Activated T-cell treated with anti-CD3 and anti-CD28 coated beads, Interleukin-2, amount 50 U/mL, for 1 hour (primary cell): ENCODE results near the gene BMP8B.
"Not testable (repeated sequence)": the region's sequence is repeated elsewhere in the genome, so short reads cannot be mapped to it uniquely, and the experiment has no call there.

ENCODE experiments used
- DNase-seq: peaks from one replicate; pipeline ENCODE4 v3.0.0-alpha.2; 2020

Gene BMP8B

GRCh38 chr1:39776886-39777285 lies 11.8 kb downstream of the BMP8B start:
- no peak for DNase-seq

DNA sequence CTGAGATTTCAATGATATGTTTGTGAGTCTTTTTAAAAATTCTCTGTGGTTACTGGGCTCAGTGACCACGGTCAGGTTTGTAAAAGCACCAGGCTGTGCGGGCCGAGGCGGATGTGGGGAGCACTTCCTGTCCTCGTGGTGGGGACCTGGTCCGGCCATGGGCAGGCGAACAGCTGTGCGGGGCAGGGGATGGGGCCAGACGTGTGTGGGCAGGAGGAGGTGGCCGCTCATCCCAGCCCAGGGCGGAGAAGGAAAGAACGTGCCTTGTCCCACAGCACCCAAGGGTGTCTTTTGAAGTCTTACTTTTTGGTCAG lies 12.3 kb downstream of the BMP8B start:
- no peak for DNase-seq

- DNase-seq = not testable (repeated sequence)
These were observed 12.8 kb downstream of the BMP8B start for GRCh38 chr1:39775676-39776399.

DNA sequence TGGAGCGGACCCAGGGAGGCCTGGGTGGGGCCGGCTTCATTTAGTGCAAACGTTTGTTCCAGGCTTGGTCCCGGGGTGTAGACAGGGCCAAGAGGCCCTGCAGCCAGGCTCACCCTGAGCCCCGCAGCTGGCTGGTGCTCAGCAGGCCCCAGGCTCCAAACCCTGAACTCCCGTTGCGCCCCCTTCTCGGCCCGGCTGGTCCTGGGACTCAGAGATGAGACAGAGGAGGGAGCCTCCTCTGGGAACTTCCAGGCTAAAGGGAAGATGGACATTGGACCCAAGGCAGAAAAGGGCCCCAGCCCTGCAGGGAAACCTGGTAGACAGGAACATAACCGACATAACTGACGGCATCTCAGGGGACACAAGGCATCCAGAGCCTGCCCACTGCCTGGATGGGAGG lies 13.5 kb downstream of the BMP8B start:
- not testable (repeated sequence) for DNase-seq

- DNase-seq = not testable (repeated sequence)
These were observed 15.2 kb downstream of the BMP8B start for GRCh38 chr1:39773369-39773979.

DNA sequence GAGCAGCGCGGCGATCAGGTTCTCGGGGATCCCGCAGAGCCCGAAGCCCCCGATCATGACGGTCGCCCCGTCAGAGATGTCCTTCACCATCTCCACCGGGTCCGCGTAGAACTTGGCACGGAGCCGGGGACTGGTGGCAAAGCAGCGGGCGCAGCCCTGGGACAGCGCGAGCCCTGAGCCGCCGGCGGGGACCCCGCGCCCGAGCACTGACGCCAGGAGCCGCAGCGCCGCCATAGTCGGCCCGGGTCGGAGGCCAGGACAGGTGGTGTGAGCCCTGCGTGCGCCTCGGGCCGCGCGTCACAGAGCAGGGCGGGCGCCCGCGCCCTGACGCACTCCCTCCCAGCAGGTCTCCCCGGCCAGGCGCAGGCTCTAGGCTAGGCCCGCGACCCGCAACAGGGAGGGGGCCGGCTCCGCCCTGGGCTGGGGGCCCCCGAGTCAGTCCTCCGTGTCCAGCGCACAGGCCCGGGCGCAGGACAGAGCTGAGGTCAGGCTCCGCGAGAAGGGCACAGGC lies 17.6 kb downstream of the BMP8B start, which contains the start of gene OXCT2:
Gene OXCT2, minus strand, starts transcription at position 327 of the 511 bp plus-strand sequence. Its CDS starts 93 bp downstream, at position 234.
- DNase-seq = not testable (repeated sequence)

- DNase-seq = not testable (repeated sequence)
These were observed 18.3 kb downstream of the BMP8B start for GRCh38 chr1:39770100-39771021.

DNA sequence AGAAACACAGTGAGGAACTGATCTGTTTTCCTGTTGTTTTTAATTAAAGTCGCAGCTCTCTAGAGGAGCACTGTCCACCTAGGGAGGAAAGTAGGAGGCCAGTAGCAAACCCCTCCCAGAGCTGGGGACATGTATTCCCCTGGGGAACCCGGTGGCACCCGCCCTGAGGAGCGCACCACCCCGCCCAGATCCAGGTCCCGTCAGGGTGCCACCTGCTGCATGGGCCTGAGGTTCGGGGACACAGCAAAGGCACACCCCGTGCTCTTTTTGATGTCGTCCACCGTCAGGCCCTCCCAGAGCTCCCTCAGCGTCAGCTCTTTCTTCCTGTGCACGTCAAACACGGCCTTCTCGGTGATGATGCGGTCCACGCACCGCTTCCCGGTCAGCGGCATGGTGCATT lies 19.2 kb downstream of the BMP8B start:
- not testable (repeated sequence) for DNase-seq

DNA sequence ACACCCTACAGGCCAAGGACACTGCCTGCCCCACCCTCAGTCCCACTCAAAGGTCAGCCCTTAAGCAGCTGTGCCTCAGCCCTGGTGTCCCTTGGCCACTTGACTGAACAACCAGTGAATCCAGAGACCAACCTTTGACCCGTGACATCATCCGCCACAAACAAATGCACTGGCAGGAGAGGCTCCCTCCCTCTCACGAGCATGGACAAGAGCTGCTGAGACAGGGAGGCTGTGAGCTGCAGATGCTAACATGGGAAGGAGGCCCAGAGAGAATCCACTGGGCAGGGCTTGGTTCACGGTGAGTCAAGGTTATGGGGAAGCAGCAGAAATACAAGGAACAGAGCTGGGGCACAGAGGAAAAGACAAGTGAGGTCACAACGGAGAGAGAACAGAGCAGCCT lies 22.2 kb downstream of the BMP8B start:
- DNase-seq = not testable (repeated sequence)

GRCh38 chr1:39764512-39764911 lies 24.2 kb downstream of the BMP8B start:
- DNase-seq = not testable (repeated sequence)

- DNase-seq = not testable (repeated sequence)
These were observed 24.9 kb downstream of the BMP8B start for GRCh38 chr1:39763619-39764374.

DNA sequence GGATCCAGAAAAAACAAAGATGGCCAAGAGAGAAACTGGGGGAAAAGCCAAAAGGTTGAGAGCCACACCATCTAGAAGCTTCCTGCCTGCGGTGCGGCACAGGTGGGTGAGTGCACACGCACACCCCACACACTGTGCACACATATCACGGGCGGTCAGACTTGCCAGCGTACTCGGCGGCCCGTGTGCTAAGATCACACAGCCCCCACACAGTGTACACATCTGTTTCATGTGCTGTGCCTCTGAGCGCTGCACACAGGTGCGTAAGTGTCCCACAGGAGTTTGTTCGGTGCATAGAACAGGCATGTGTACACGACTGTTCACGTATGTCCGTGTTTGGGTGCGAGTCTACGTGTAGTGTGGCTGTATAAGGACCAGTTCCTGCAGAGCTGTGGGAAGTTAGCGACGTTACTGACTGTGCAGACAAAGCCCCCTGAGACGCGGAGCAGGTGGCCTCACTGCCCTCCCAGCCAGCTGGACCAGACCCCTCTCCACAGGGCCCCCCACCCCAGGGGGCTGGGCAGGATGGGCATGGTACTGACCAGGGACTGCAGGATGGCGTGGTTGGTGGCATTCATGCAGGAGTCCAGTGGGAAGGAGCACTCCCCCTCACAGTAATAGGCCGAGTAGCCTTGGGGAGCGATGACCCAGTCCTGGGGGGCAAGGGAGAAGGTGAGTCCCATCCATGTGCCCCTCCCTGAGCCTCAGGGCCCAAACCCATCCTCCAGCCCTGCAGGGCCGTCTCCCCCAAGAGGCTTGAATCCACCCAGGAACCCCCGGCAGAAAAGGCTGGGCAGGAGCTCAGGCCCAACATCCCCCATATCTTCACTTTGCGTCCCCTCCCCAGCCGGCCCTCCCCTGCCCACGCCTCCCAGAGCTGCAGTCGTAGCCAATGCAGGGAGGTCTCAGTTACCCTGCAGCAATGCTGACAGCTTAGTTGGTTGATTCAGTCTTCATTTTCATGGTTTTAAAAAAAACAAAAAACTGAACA lies 25.8 kb downstream of the BMP8B start:
- no peak for DNase-seq

GRCh38 chr1:39761557-39762260 lies 27.0 kb downstream of the BMP8B start:
- no peak for DNase-seq

DNA sequence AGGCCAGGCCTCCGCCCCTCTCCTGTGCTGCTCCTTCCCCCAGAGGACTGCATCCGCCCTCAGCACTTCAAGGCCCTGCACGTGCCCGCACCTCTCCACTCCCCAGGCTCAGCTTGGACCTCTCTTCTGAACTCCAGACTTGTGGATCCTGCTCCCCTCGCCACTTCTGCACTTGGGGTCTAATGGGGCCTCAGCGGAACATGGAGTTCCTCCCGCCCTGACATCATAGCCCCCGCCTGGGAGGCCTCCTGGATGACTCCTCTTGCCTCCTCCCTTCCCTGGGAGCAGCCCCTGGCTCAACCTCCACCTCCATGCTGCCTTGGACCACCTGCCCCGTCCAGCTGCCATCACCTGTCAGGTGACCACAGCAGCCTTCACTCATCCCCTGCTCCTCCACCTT lies 27.6 kb downstream of the BMP8B start:
- DNase-seq = no peak

- no peak for DNase-seq
These were observed 28.3 kb downstream of the BMP8B start for GRCh38 chr1:39760074-39761008.

DNA sequence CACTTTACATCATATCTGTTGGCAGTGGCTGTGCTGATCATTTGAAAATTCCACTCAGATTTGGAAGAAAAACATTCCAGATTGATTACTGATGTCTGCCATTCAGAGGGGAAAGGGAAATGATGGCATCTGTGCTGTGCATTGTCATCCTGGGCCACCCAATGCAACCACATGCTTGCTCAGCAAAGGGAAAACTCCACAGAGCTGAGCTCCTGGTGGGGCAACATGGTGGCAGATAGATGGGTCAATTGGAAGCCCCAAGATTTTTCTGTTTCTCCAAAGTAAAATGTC lies 29.3 kb downstream of the BMP8B start:
- DNase-seq = no peak

DNA sequence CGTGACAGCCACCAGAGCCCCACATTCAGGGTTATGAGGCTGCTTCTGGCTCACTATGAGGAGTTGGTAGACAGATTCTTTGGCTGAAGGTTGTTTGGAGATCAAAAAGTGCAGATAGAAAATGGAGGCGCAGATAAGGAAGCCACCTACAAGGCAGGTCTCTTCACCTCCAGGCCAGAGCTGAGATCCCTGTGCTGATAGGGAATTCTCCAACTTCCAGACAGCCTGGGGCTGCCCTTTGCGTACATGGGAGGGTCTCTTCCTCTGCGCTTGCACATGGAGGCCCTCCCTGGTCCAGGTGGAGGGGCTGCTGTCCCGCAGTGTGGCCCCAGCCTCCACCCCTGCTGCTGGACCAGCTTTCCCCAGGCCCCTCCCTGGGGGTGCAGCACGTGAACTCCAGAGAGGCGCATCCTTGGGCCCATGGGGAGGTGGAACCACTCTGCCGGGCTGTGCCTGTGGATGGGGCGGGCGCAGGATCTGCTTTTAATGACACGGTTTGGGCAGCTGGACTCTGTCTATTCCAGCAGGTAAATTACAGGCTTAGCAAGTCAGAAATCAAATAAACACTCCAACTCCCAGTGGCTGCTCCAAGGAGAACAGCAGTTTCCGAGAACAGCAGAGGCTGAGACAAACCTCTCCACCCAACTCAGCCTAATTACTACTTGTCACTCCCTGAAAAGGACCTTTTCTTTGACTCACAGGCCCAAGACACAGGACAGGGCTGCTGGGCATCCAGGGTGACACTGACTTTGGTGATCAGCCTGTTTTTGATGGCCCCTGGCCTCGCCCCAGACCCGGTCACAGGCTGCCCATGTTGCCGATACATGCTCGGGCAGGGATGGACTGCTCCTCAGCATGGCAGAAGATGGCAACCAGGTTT lies 29.9 kb downstream of the BMP8B start:
- DNase-seq = no peak

DNA sequence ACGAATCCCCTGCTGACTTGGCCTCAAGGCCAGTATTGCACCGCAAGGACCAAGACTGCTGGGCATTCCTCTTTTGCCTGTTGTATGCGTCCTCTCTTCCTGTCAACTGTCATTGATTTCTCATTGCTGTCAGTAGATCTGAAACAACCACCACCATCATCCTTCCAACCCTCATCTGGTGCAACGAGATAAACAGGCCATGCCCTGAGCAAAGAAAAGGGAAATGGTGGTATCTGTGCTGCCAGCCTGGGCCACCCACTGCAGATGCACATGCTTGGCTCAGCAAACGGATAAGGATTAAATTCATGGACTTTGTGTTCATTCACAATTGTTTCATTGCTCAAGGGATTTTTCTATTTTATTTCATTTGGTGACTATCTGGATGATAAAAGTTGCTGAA lies 31.2 kb downstream of the BMP8B start:
- DNase-seq = no peak
